H1 (cell line): ENCODE results near the gene SEMA6D. TPM values are rescaled to one million over a fixed set of nuclear protein-coding genes. Genes with fewer than 3 reads are reported as not detected.

Experiments
- CTCF ChIA-PET: fragments of 300-600 bp; sonication (Branson Sonifier 250); formaldehyde crosslinking; loops from one replicate; lab custom pipeline; 2021; ENCODE audit not compliant: partially characterized antibody; lab: Charles Lee
- POLR2A ChIA-PET: fragments of 300-600 bp; sonication (Branson Sonifier 250); formaldehyde crosslinking; loops from one replicate; lab custom pipeline; 2021; ENCODE audit warnings: inconsistent platforms; ENCODE audit not compliant: partially characterized antibody; lab: Charles Lee
- DNase-seq, 2 experiments: peaks; one replicate each; pipeline versions ENCODE4 v3.0.0 to v3.0.0-alpha.2; 2010 to 2022; ENCODE audit warnings: low spot score in 2 of 2, low read depth in 1 of 2, mixed read lengths in 1 of 2
- FAIRE-seq: peaks from 2 replicates; lab custom pipeline; 2011; peaks lifted over from hg19 to GRCh38; lab: Jason Lieb, UNC
- H2AFZ ChIP-seq: 2 replicates; pipeline ENCODE4 v1.8.1; 2012; ENCODE audit warnings: low read length, inconsistent platforms
- H2AK5ac ChIP-seq: 2 replicates; pipeline ENCODE4 v1.6.1; 2013; ENCODE audit warnings: low read depth, low read length
- H2BK120ac ChIP-seq: replicated peaks from 2 replicates; pipeline ENCODE3; 2013; ENCODE audit warnings: low read depth, low read length, inconsistent platforms
- H2BK12ac ChIP-seq: 2 replicates; pipeline ENCODE4 v1.6.1; 2013; ENCODE audit warnings: low read depth, low read length
- H2BK15ac ChIP-seq: 2 replicates; pipeline ENCODE4 v1.6.1; 2013; ENCODE audit warnings: low read length
- H2BK20ac ChIP-seq: 2 replicates; pipeline ENCODE4 v1.6.1; 2013; ENCODE audit warnings: low read length
- H2BK5ac ChIP-seq: 2 replicates; pipeline ENCODE4 v1.6.1; 2013; ENCODE audit warnings: low read depth, low read length
- H3K14ac ChIP-seq: 2 replicates; pipeline ENCODE4 v1.6.1; 2013; ENCODE audit warnings: inconsistent platforms; ENCODE audit not compliant: insufficient read length
- H3K18ac ChIP-seq: 2 replicates; pipeline ENCODE4 v1.6.1; 2013; ENCODE audit warnings: low read length; ENCODE audit errors: extremely low read depth
- H3K23ac ChIP-seq: 2 replicates; pipeline ENCODE4 v1.6.1; 2013; ENCODE audit warnings: inconsistent platforms; ENCODE audit not compliant: insufficient read length
- H3K23me2 ChIP-seq: 2 replicates; pipeline ENCODE4 v1.6.1; 2013; ENCODE audit warnings: low read depth, low read length
- H3K27ac ChIP-seq: 2 replicates; pipeline ENCODE4 v1.6.1; 2011; ENCODE audit warnings: low read depth, low read length, inconsistent platforms
- H3K27me3 ChIP-seq, 4 experiments: replicated peaks in 1 of 4; 1 replicate in 1 of 4; 2 replicates in 3 of 4; pipeline versions ENCODE4 v1.6.1 to v1.8.1; 2011 to 2013; ENCODE audit warnings: low read length in 3 of 4, mild to moderate bottlenecking in 3 of 4, inconsistent platforms in 2 of 4, mixed read lengths in 2 of 4, moderate library complexity in 1 of 4; ENCODE audit not compliant: control insufficient read depth in 3 of 4, insufficient read depth in 3 of 4; ENCODE audit errors: extremely low read depth in 1 of 4
- H3K36me3 ChIP-seq, 4 experiments: 2 replicates each; pipeline versions ENCODE4 v1.6.1 to v1.8.1; 2011 to 2013; ENCODE audit warnings: mild to moderate bottlenecking in 4 of 4, low read length in 3 of 4, moderate library complexity in 2 of 4, control low read depth in 1 of 4, inconsistent platforms in 1 of 4; ENCODE audit not compliant: insufficient read depth in 4 of 4, control insufficient read depth in 2 of 4
- H3K4ac ChIP-seq: replicated peaks from 2 replicates; pipeline ENCODE3; 2013; ENCODE audit warnings: low read length, low read depth, mixed read lengths, inconsistent platforms; ENCODE audit not compliant: insufficient read length
- H3K4me1 ChIP-seq, 4 experiments: replicated peaks in 1 of 4; 1 replicate in 1 of 4; 2 replicates in 3 of 4; pipeline versions ENCODE4 v1.6.1 to v1.8.1; 2011 to 2013; ENCODE audit warnings: low read length in 3 of 4, inconsistent platforms in 2 of 4, mixed read lengths in 1 of 4; ENCODE audit not compliant: insufficient read depth in 4 of 4, control insufficient read depth in 3 of 4
- H3K4me2 ChIP-seq, 2 experiments: 2 replicates each; pipeline versions ENCODE4 v1.6.1 to v1.8.1; 2011 to 2013; ENCODE audit warnings: low read depth in 2 of 2, low read length in 2 of 2, control low read depth in 1 of 2, inconsistent platforms in 1 of 2, mild to moderate bottlenecking in 1 of 2; ENCODE audit not compliant: insufficient read depth in 1 of 2
- H3K4me3 ChIP-seq, 4 experiments: fragments of 200-600, 300-600 bp in 1 of 4; sonication (generic), shearing (Covaris generic), sonication (Bioruptor Twin) in 1 of 4; 2 replicates each; pipeline versions ENCODE4 v1.5.1 to v1.8.1; 2011 to 2016; ENCODE audit warnings: low read length in 4 of 4, low read depth in 3 of 4, control low read depth in 2 of 4, inconsistent platforms in 2 of 4, mild to moderate bottlenecking in 2 of 4, mixed read lengths in 1 of 4, moderate library complexity in 1 of 4; ENCODE audit not compliant: insufficient read depth in 2 of 4; ENCODE audit errors: extremely low read depth in 1 of 4
- H3K56ac ChIP-seq: replicated peaks from 2 replicates; pipeline ENCODE3; 2013; ENCODE audit warnings: low read depth, mild to moderate bottlenecking, mixed read lengths, low read length, inconsistent platforms; ENCODE audit not compliant: insufficient read length
- H3K79me1 ChIP-seq: 2 replicates; pipeline ENCODE4 v1.6.1; 2013; ENCODE audit warnings: low read depth, low read length, control low read depth
- H3K79me2 ChIP-seq, 2 experiments: 2 replicates each; pipeline versions ENCODE4 v1.6.1 to v1.8.1; 2012 to 2013; ENCODE audit warnings: low read length in 2 of 2, mild to moderate bottlenecking in 2 of 2, inconsistent platforms in 1 of 2; ENCODE audit not compliant: insufficient read depth in 2 of 2, control insufficient read depth in 1 of 2
- H3K9ac ChIP-seq, 4 experiments: replicated peaks in 1 of 4; 1 replicate in 1 of 4; 2 replicates in 3 of 4; pipeline versions ENCODE4 v1.6.1 to v1.8.1; 2011 to 2013; ENCODE audit warnings: low read depth in 3 of 4, low read length in 3 of 4, control low read depth in 2 of 4, mild to moderate bottlenecking in 2 of 4, moderate library complexity in 2 of 4, inconsistent platforms in 1 of 4; ENCODE audit errors: extremely low read depth in 1 of 4
- H3K9me3 ChIP-seq, 2 experiments: 2 replicates each; pipeline versions ENCODE4 v1.6.1 to v1.8.1; 2012 to 2013; ENCODE audit warnings: mild to moderate bottlenecking in 2 of 2, moderate library complexity in 2 of 2, control low read depth in 1 of 2, inconsistent platforms in 1 of 2, low read depth in 1 of 2, low read length in 1 of 2, mixed read lengths in 1 of 2; ENCODE audit not compliant: insufficient read depth in 2 of 2
- H4K20me1 ChIP-seq, 2 experiments: replicated peaks in 1 of 2; 2 replicates each; pipeline versions ENCODE3 to v1.8.1; 2011 to 2013; ENCODE audit warnings: inconsistent platforms in 2 of 2, low read length in 2 of 2, mild to moderate bottlenecking in 1 of 2; ENCODE audit not compliant: insufficient read depth in 2 of 2, control insufficient read depth in 1 of 2
- H4K5ac ChIP-seq: 2 replicates; pipeline ENCODE4 v1.6.1; 2013; ENCODE audit warnings: low read length, low read depth, mixed read lengths, inconsistent platforms; ENCODE audit not compliant: insufficient read length
- H4K8ac ChIP-seq: 2 replicates; pipeline ENCODE4 v1.8.0; 2013; ENCODE audit warnings: mild to moderate bottlenecking, moderate library complexity, low read length, inconsistent platforms; ENCODE audit not compliant: insufficient read depth; ENCODE audit errors: extremely low read depth
- H4K91ac ChIP-seq: replicated peaks from 2 replicates; pipeline ENCODE3; 2013; ENCODE audit warnings: low read length, mixed read lengths, inconsistent platforms; ENCODE audit not compliant: insufficient read length
- ASH2L ChIP-seq: fragments of 200-600, 300-600 bp; sonication (generic); IDR thresholded peaks from one replicate; pipeline ENCODE4 v1.7.1; 2017; ENCODE audit warnings: low read length
- CEBPB ChIP-seq: IDR thresholded peaks from 2 replicates; pipeline ENCODE4 v1.6.1; 2012; ENCODE audit warnings: low read depth, low read length
- EZH2 ChIP-seq: fragments of 200-600 bp; sonication (generic); IDR thresholded peaks from 2 replicates; pipeline ENCODE4 v1.7.1; 2012; ENCODE audit warnings: low read depth, mild to moderate bottlenecking, moderate library complexity, low read length, inconsistent platforms; ENCODE audit not compliant: severe bottlenecking
- NANOG ChIP-seq: IDR thresholded peaks from 2 replicates; pipeline ENCODE4 v1.6.1; 2011; ENCODE audit warnings: low read length, low read depth, mild to moderate bottlenecking, inconsistent platforms; ENCODE audit not compliant: insufficient read depth, poor library complexity, severe bottlenecking
- WGBS, 2 experiments: shearing (Covaris generic) in 1 of 2; methylation state at CpG; one replicate each; pipeline versions ENCODE4 v1.1.6 to v1.1.7; 2013 to 2015; ENCODE audit warnings: low lambda C conversion rate in 2 of 2, mixed read lengths in 2 of 2, inconsistent platforms in 1 of 2, low coverage in 1 of 2, missing lambda C conversion rate in 1 of 2; ENCODE audit not compliant: insufficient replicate concordance in 2 of 2, insufficient coverage in 1 of 2, insufficient read length in 1 of 2; ENCODE audit errors: extremely low coverage in 1 of 2, missing lambda C conversion rate in 1 of 2; 5-methylcytosine and 5-hydroxymethylcytosine counted together
- polyA plus RNA-seq, 7 experiments: library from polyadenylated mRNA; depleted of rRNA in 3 of 7; stranded (reverse) in 5 of 7; unstranded in 2 of 7; fragments of >200 nt in 5 of 7; fragments of 200-250 nt in 2 of 7; gene quantifications; 1 replicate in 5 of 7; 2 replicates in 1 of 7; 4 replicates in 1 of 7; pipeline versions ENCODE4 v1.2.1 to v1.2.3, GENCODE V29; 2011 to 2013; ENCODE audit warnings: missing spikeins in 2 of 7, mixed read lengths in 2 of 7
- total RNA-seq: library from RNA; stranded (reverse); fragmentation: NEBNext Ultra II Directional; extraction: Animal tissue kit (Norgen Biotek cat#: 25700); gene quantifications from 2 replicates; pipeline ENCODE4 v1.2.1, GENCODE V29; 2021
- TF ChIP-seq, protein P1 (sequence below): IDR thresholded peaks from 2 replicates; pipeline ENCODE4 v1.6.1; 2012; ENCODE audit warnings: inconsistent platforms

SEMA6D gene
- total and polyA plus RNA-seq, 2 of the 8 experiments (the other 6 are each of a cell fraction or from before 2014, with no cell fraction given): 2.2 to 3.8 TPM

DNA sequence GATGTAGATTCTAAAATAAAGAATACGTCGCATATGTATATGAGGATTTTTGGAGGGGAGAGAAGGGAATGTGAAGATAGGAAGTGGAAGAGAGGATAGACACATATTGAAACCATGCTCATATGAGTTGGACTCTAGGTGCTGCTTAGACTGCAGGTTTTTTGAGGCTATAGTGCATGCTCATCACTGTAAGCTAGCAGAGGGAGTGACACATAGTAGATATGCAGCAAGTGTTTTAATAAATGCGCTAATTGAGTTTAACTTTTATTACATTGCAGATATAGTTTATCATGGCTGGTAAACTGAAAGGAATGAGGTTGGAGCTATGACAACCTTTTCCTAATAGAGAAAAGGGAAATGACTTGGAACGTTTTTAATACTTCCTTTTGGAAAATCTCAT lies 7.7 kb downstream of the SEMA6D start:
- no peak overlapping the region for H2AK5ac ChIP-seq
- H4K91ac ChIP-seq: no peak overlapping the region
- H3K79me1 ChIP-seq: no peaks in the 10 kb centered on the region
- H4K20me1 ChIP-seq: no peaks in the 10 kb centered on the region
- no peak overlapping the region for H2BK12ac ChIP-seq
- no peak overlapping the region for H3K4me2 ChIP-seq
- 91 to 100% methylated on average over 2 to 4 of the region's 4 CpGs for WGBS, 2 experiments
- H4K5ac ChIP-seq: no peak overlapping the region
- H3K23me2 ChIP-seq: no peaks in the 10 kb centered on the region
- CTCF ChIA-PET: interaction anchor here (0.7 to 2.1 kb wide), 6 partner anchors 13 to 360 kb away, joined by 3 to 9 read pairs (median 4); no protein-coding TSS in a partner anchor
- no peak overlapping the region for H3K23ac ChIP-seq
- H3K9me3 ChIP-seq: no peaks in the 10 kb centered on the region
- no peak overlapping the region for H2BK20ac ChIP-seq
- POLR2A ChIA-PET: no interaction called here
- TF ChIP-seq, protein P1, sequence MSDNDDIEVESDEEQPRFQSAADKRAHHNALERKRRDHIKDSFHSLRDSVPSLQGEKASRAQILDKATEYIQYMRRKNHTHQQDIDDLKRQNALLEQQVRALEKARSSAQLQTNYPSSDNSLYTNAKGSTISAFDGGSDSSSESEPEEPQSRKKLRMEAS: no peak
- TF ChIP-seq NANOG (no peak), EZH2 (no peak), CEBPB (no peak), ASH2L (no peak)
- H3K27me3 ChIP-seq: peaks cover 1 to 4% (median 4%) of the 10 kb centered on the region in 4 experiments; a peak in 5 of 7 replicates
- no peak overlapping the region for H3K18ac ChIP-seq
- no peaks in the 10 kb centered on the region for H3K36me3 ChIP-seq
- no peak overlapping the region for H3K4me3 ChIP-seq
- H3K9ac ChIP-seq: no peak overlapping the region
- H2BK5ac ChIP-seq: no peak overlapping the region
- DNase-seq: no peak
- H3K4ac ChIP-seq: no peak overlapping the region
- H3K14ac ChIP-seq: no peak overlapping the region
- H3K79me2 ChIP-seq: no peaks in the 10 kb centered on the region
- FAIRE-seq: no peak
- H3K27ac ChIP-seq: no peak overlapping the region
- H3K56ac ChIP-seq: no peak overlapping the region
- H2AFZ ChIP-seq: no peak overlapping the region
- no peak overlapping the region for H2BK120ac ChIP-seq
- H4K8ac ChIP-seq: no peak overlapping the region
- peaks cover 0 to 4% (median 1%) of the 10 kb centered on the region in 4 experiments; a peak in 1 of 7 replicates for H3K4me1 ChIP-seq
- H2BK15ac ChIP-seq: no peak overlapping the region
